Fibroblast of villous mesenchyme (primary cell): ENCODE results near the gene VPS35L. TPM values are rescaled to one million over a fixed set of nuclear protein-coding genes. Genes with fewer than 3 reads are reported as not detected.
"Not testable (repeated sequence)": the region's sequence is repeated elsewhere in the genome, so short reads cannot be mapped to it uniquely, and the experiment has no call there.

Source experiments
- DNase-seq: peaks from one replicate; pipeline ENCODE4 v3.0.0-alpha.2; 2010; ENCODE audit warnings: low read depth
- H3K4me3 ChIP-seq: 2 replicates; pipeline ENCODE4 v1.5.1; 2011; ENCODE audit warnings: low read depth, mild to moderate bottlenecking, low read length
- CTCF ChIP-seq: IDR thresholded peaks from 2 replicates; pipeline ENCODE4 v1.5.1; 2012; ENCODE audit warnings: low read depth, mild to moderate bottlenecking, low read length; ENCODE audit not compliant: insufficient read depth
- total RNA-seq: library from RNA; depleted of rRNA; stranded (reverse); fragments of >200 nt; gene quantifications from 2 replicates; pipeline ENCODE4 v1.2.3, GENCODE V29; 2012

The VPS35L gene
- total RNA-seq, 1 donor = 67.4 TPM

- no peak for DNase-seq
- TF ChIP-seq CTCF = no peak
- H3K4me3 ChIP-seq = no peak overlapping the region
These were observed 102.3 kb downstream of the VPS35L start for GRCh38 chr16:19657831-19658230.

- H3K4me3 ChIP-seq = no peak overlapping the region
- peak; percentile 24 for TF ChIP-seq CTCF
- peak; percentile 8 for DNase-seq
These were observed 104.1 kb downstream of the VPS35L start for GRCh38 chr16:19659554-19659953.

GRCh38 chr16:19660432-19660831 lies 104.9 kb downstream of the VPS35L start:
- no peak for DNase-seq
- no peak overlapping the region for H3K4me3 ChIP-seq
- no peak for TF ChIP-seq CTCF

- no peak for DNase-seq
- no peak overlapping the region for H3K4me3 ChIP-seq
- no peak for TF ChIP-seq CTCF
These were observed 106.8 kb downstream of the VPS35L start for GRCh38 chr16:19662351-19662750.

- no peak overlapping the region for H3K4me3 ChIP-seq
- DNase-seq = no peak
- TF ChIP-seq CTCF = no peak
These were observed 108.7 kb downstream of the VPS35L start for GRCh38 chr16:19664166-19664565.

GRCh38 chr16:19665313-19665712 lies 109.8 kb downstream of the VPS35L start:
- DNase-seq, H3K4me3 ChIP-seq: not testable (repeated sequence)

GRCh38 chr16:19666477-19666876 lies 111.0 kb downstream of the VPS35L start:
- TF ChIP-seq CTCF = no peak
- no peak overlapping the region for H3K4me3 ChIP-seq
- no peak for DNase-seq

- no peak overlapping the region for H3K4me3 ChIP-seq
- DNase-seq = no peak
- TF ChIP-seq CTCF = no peak
These were observed 116.9 kb downstream of the VPS35L start for GRCh38 chr16:19672378-19672777.
